Measurements from ENCODE around the gene WDR70. TPM values are rescaled to one million over a fixed set of nuclear protein-coding genes. Genes with fewer than 3 reads are reported as not detected.
"Not testable (repeated sequence)": the region's sequence is repeated elsewhere in the genome, so short reads cannot be mapped to it uniquely, and the experiment has no call there.

WDR70 gene
- total RNA-seq, 1 donor from 2014 or later: 29.0 TPM

DNA sequence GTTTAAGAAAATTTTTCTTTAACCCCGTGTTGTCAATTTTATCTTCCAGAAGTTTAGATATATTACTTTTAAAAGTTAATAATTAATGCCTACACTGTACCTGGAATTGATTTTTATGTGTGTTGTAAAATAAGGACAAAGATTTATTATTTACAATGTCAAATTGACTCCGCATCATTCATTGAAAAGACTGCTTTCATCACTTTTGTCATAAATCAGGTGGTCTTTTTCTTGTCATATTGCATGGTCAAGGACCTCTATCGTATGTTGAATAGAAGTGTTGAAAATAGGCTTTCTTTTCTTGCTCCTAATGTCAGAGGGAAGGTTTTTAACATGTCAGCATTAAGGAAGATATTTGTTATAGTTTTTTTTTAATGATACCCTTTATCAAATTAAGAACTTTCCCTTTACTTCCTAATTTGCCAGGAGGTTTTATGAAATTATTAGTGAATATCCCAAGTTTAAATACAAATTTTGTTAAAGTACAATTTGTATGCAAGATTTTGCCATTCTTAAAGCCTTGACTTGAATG lies 92.6 kb downstream of the WDR70 start:
- TF ChIP-seq CTCF (IDR thresholded peaks at IDR 0.05): no peak
- Histone ChIP-seq H3K4me3 (no peak overlapping the region), H3K27ac (no peak overlapping the region), H3K36me3 (peaks cover 3% of the 10 kb centered on the region), H3K27me3 (ENCODE audit: low read depth) (no peaks in the 10 kb centered on the region), H3K4me1 (no peaks in the 10 kb centered on the region), H3K9me3 (peaks cover 26% of the 10 kb centered on the region)
- DNase-seq: no peak
- intact Hi-C loops (cut with DNase I): no loop called here
- no peak for ATAC-seq

- H3K27ac ChIP-seq: no peak overlapping the region
- ATAC-seq (no peak), DNase-seq (no peak)
- no peak overlapping the region for H3K4me3 ChIP-seq
- peaks cover 5% of the 10 kb centered on the region for H3K9me3 ChIP-seq
- no peak for TF ChIP-seq CTCF (IDR thresholded peaks at IDR 0.05)
- intact Hi-C loops (cut with DNase I): no loop called here
- no peaks in the 10 kb centered on the region for H3K4me1 ChIP-seq
- peaks cover 28% of the 10 kb centered on the region for H3K36me3 ChIP-seq
- H3K27me3 ChIP-seq (ENCODE audit: low read depth): no peaks in the 10 kb centered on the region
Observed at GRCh38 chr5:37477426-37477825, 98.3 kb downstream of the WDR70 start.

- intact Hi-C loops (cut with DNase I): no loop called here
- H3K27me3 ChIP-seq (ENCODE audit: low read depth): no peaks in the 10 kb centered on the region
- H3K36me3 ChIP-seq: peaks cover 30% of the 10 kb centered on the region
- H3K27ac ChIP-seq: no peak overlapping the region
- ATAC-seq: no peak
- no peak for TF ChIP-seq CTCF (IDR thresholded peaks at IDR 0.05)
- no peak overlapping the region for H3K4me3 ChIP-seq
- no peak for DNase-seq
- H3K9me3 ChIP-seq: no peaks in the 10 kb centered on the region
- no peaks in the 10 kb centered on the region for H3K4me1 ChIP-seq
Observed at GRCh38 chr5:37478121-37478894, 99.2 kb downstream of the WDR70 start.

- H3K4me1 ChIP-seq; intact Hi-C loops (cut with DNase I); ATAC-seq; H3K27ac ChIP-seq; H3K9me3 ChIP-seq; H3K27me3 ChIP-seq (ENCODE audit: low read depth); DNase-seq; H3K4me3 ChIP-seq: not testable (repeated sequence)
- H3K36me3 ChIP-seq: peaks cover 28% of the 10 kb centered on the region
Observed at GRCh38 chr5:37481395-37481794, 102.3 kb downstream of the WDR70 start.

- Histone ChIP-seq H3K27me3 (ENCODE audit: low read depth) (no peaks in the 10 kb centered on the region), H3K4me3 (no peak overlapping the region), H3K27ac (no peak overlapping the region), H3K9me3 (peaks cover 5% of the 10 kb centered on the region), H3K36me3 (no peaks in the 10 kb centered on the region), H3K4me1 (no peaks in the 10 kb centered on the region)
- ATAC-seq (peak in 1 of 2 donors; percentile 39), DNase-seq (no peak)
- TF ChIP-seq CTCF (IDR thresholded peaks at IDR 0.05): no peak
- intact Hi-C loops (cut with DNase I): no loop called here
Observed at GRCh38 chr5:37490120-37490810, 111.1 kb downstream of the WDR70 start.

- Histone ChIP-seq H3K27me3 (ENCODE audit: low read depth) (no peaks in the 10 kb centered on the region), H3K27ac (no peak overlapping the region), H3K4me1 (no peaks in the 10 kb centered on the region), H3K9me3 (peaks cover 5% of the 10 kb centered on the region), H3K36me3 (no peaks in the 10 kb centered on the region), H3K4me3 (no peak overlapping the region)
- TF ChIP-seq CTCF (IDR thresholded peaks at IDR 0.05): no peak
- intact Hi-C loops (cut with DNase I): no loop called here
- DNase-seq (no peak), ATAC-seq (no peak)
Observed at GRCh38 chr5:37490931-37491330, 111.8 kb downstream of the WDR70 start.

Measured in lower lobe of right lung (tissue), 2 donors.